Spleen (tissue), 7 donors: Measurements from ENCODE around the gene ATP2B2.

Experiments
- CTCF ChIP-seq, 11 experiments: fragments of 200-600 bp in 7 of 11; fragments of 450-650 bp in 4 of 11; sonication (generic) in 4 of 11; IDR thresholded peaks in 8 of 11; conservative IDR thresholded peaks in 3 of 11; 1 replicate in 7 of 11; 2 replicates in 4 of 11; pipeline versions ENCODE4 v1.4.0 to v1.8.0; 2016 to 2021; ENCODE audit warnings: antibody characterized with exemption in 11 of 11, inconsistent platforms in 4 of 11, mild to moderate bottlenecking in 1 of 11
- POLR2A ChIP-seq, 3 donors: fragments of 450-650 bp; IDR thresholded peaks; one replicate each; pipeline ENCODE4 v1.5.1; 2017; ENCODE audit warnings: antibody characterized with exemption in 3 of 3, mild to moderate bottlenecking in 1 of 3
- donor health status: DM: no; HTN: no; CAD: no; lungs with moderate emphysema.
- donor health status: DM: no; HTN: no; CAD: no.
- donor health status: DM: no; HTN: no; CAD: no.

GRCh38 chr3:10361375-10361774 lies 144.0 kb downstream of the ATP2B2 start:
- TF ChIP-seq POLR2A (IDR thresholded peaks at IDR 0.05): no peak
- no peak for TF ChIP-seq CTCF (IDR thresholded peaks at IDR 0.05 in 8 of 11, conservative IDR thresholded peaks at IDR 0.05 in 3 of 11)
